GM18505 (cell line): Measurements from ENCODE around the gene BOD1L1.

Experiments used
- ATAC-seq: cut with Tn5 transposase; IDR thresholded peaks from one replicate; pipeline ENCODE4 v1.9.1; 2021; ENCODE audit not compliant: unreplicated experiment
- POLR2A ChIP-seq: IDR thresholded peaks from 4 replicates; pipeline ENCODE4 v1.6.1; 2011; ENCODE audit warnings: borderline replicate concordance; ENCODE audit not compliant: insufficient read depth, insufficient read length; ENCODE audit errors: extremely low read depth

BOD1L1 gene

GRCh38 chr4:13537832-13538177 is 89.7 kb downstream of the BOD1L1 start:
- no peak for TF ChIP-seq POLR2A
- ATAC-seq = no peak

GRCh38 chr4:13537011-13537831 is 90.3 kb downstream of the BOD1L1 start:
- ATAC-seq = no peak
- no peak for TF ChIP-seq POLR2A

GRCh38 chr4:13536607-13537006 is 90.9 kb downstream of the BOD1L1 start:
- no peak for ATAC-seq
- TF ChIP-seq POLR2A = no peak

GRCh38 chr4:13535708-13536361 is 91.7 kb downstream of the BOD1L1 start:
- TF ChIP-seq POLR2A = no peak
- ATAC-seq = no peak

GRCh38 chr4:13535118-13535517 is 92.4 kb downstream of the BOD1L1 start:
- TF ChIP-seq POLR2A = no peak
- ATAC-seq = no peak

GRCh38 chr4:13534344-13535063 is 93.0 kb downstream of the BOD1L1 start:
- TF ChIP-seq POLR2A = no peak
- no peak for ATAC-seq

GRCh38 chr4:13533670-13534343 is 93.7 kb downstream of the BOD1L1 start:
- ATAC-seq = no peak
- TF ChIP-seq POLR2A = no peak

- ATAC-seq = no peak
- TF ChIP-seq POLR2A = no peak
These were observed 95.9 kb downstream of the BOD1L1 start for GRCh38 chr4:13531625-13531998.

- no peak for TF ChIP-seq POLR2A
- no peak for ATAC-seq
These were observed 96.5 kb downstream of the BOD1L1 start for GRCh38 chr4:13530823-13531624.

- ATAC-seq = no peak
- TF ChIP-seq POLR2A = no peak
These were observed 98.2 kb downstream of the BOD1L1 start for GRCh38 chr4:13529128-13529919.

GRCh38 chr4:13528821-13529127 is 98.8 kb downstream of the BOD1L1 start:
- no peak for ATAC-seq
- TF ChIP-seq POLR2A = no peak

- ATAC-seq = peak; percentile 83
- TF ChIP-seq POLR2A = no peak
These were observed 99.3 kb downstream of the BOD1L1 start for GRCh38 chr4:13527981-13528820.
